GM03348 (cell line): Measurements from ENCODE around the gene NSMF.
"Not testable (repeated sequence)": the region's sequence is repeated elsewhere in the genome, so short reads cannot be mapped to it uniquely, and the experiment has no call there.

Source experiments
- DNase-seq: peaks from one replicate; pipeline ENCODE4 v3.0.0; 2012; ENCODE audit warnings: low spot score

Gene NSMF

GRCh38 chr9:137477778-137478612 lies 18.9 kb upstream of the NSMF start:
- DNase-seq = no peak

GRCh38 chr9:137476856-137477255 lies 17.7 kb upstream of the NSMF start:
- DNase-seq = no peak

DNA sequence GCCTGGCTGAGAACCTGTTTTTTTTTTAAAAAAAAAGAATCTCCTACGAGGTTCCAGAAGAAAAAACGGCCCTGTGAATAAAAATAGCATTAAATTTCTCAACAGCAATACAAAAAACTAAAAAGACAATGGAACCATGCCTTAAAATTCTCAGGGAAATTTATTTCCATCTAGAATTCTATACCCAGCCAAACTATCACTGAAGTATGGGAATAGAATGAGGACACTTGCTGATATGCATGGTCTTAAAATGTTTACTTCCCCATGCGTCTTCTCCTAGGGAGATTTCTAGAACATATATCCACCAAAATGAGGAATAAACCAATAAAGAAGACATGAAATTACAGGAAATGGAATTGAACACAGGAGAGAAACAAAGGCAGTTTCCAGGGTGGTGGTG lies 16.5 kb upstream of the NSMF start:
- DNase-seq = no peak

DNA sequence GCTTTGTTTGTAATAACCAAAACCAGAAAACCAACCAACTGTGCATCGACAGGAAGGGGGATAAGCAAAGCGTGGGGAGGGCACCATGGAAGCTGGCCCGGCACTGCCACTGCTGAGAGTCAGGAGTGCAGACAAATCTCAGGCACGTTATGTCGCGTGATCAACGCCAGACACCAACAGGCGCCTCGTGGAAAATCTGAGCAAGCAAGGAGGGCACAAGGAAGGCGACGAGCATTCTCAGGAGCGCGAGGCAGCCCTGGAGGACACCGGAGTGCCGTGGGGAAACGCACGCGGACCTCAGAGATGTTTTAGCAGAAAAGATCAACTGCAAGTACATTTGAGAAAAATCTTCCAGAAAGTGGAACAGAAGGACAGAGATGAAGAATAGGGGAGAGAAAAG lies 15.1 kb upstream of the NSMF start:
- DNase-seq = no peak

DNA sequence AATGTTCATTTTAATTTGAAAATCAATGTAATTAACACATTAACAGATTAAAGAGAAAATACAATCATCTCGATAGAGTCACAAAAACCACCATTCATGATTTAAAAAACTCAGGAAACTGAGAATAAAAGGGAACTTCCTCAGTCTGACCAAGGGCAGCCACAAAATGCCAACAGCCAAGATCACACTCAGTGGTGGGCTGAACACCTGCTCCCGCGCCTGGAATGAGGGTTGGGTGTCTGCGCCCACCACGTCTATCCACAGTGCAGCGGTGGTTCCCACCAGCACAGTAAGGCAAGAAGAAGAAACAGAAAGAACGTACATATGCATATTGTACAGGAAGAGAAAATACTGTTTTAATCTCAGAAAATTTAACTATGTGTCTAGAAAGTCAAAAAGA lies 11.7 kb upstream of the NSMF start:
- DNase-seq = no peak

DNA sequence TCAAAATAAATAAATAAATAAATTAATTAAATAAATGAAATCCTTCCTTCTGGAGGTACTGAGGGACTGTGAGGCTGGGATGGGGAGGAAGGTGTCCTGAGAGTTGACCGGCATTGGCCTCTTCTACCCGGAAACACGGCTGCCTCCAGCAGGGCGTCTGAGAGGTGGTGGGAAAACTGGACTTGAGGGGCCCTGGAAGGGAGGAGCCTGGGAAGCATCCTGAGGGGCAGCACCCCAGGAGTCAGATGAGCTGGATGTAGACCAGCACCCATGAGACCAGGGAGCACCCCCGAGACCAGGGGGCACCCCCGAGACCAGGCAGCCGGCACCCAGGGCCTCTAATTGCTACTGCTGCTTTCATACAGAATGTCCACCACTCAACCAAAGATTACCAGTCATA lies 8.8 kb upstream of the NSMF start:
- DNase-seq = no peak

- no peak for DNase-seq
Measured at GRCh38 chr9:137467161-137467581, 8.0 kb upstream of the NSMF start.

- DNase-seq = not testable (repeated sequence)
Measured at GRCh38 chr9:137466389-137467085, 7.4 kb upstream of the NSMF start.

DNA sequence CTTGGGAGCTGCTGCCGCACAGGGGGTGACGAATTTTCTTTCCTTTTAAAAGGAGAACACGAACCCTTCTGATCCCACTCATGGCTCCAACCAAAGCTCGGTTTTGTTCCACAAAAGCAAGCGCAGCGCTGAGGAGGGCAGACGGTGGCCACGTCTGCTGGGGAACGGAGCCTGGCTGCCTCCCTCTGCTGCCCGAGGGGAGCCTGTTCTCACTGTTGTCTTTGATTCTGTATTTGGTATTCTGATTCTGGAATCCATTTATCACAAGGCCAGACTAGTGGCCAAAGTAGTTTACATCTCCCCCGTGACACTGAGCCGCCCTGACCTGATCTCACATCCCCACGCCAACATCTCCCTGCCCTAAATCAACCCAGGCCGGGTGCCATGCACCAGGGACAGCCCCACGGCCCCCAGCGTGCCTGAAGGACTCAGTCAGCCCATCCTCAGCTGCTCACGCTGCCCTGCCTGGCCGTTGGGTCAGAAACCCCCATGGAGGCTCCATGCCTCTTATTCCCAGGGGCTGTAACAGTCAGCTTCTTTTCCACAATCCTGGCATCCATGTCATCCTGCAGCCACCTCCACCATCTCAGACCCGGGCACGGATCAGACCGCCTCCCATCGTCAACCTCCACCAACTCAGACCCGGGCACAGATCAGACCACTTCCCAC lies 6.7 kb upstream of the NSMF start:
- no peak for DNase-seq

DNA sequence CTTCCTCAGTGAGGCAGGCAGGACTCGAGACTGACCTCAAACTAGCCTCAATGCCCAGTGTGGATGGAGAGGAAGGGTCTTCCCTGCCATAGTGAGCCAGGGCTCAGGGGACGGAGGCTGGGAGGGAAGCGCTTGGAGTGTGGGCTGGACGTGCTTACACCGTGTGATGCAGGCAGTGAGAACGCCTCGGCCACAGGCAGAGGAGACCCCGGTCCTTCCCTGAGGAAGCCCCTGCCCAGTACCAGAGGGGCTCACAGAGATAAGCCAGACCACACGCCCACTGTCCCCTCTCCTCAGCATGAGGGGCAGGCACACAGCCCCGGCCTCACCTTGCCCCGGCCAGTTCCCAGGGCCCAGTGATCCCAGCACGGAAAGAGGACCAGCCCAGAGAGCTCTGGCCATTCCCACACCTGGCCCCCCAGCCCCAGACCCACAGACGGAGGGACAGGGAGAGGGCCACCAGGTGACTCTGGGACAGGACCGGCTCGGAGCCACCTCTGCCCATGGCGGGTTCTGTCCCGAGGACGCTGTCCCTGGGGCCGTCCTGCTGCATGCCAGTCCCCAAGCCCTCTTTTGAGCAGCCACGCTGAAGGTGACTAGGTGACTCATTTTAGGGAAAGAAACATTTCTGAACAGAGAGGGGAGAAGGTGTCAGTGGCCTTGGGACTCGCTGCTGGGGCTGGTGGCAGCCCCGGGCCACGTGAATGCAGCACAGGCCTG lies 6.0 kb upstream of the NSMF start:
- DNase-seq = no peak

- no peak for DNase-seq
Measured at GRCh38 chr9:137464291-137464999, 5.3 kb upstream of the NSMF start.

DNA sequence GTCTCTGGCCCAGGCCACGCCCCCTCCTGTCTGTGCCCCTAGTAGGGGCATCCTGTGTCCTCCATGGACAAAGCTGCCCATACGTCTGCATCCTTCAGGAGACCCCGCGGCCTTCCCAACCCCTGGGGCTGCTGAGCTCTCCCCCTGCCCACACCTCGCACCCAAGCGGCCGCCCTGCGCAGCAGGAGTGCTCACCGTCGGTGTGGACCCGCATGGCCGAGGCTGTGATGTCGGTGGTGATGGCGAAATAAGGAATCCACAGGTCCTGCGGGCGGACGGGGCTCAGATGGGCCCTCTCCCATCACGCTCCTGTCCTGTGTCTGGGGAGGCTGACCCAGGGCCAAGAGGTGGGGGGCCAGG lies 4.8 kb upstream of the NSMF start:
- DNase-seq = no peak

GRCh38 chr9:137462986-137463930 lies 4.1 kb upstream of the NSMF start:
- no peak for DNase-seq

GRCh38 chr9:137462396-137462985 lies 3.4 kb upstream of the NSMF start:
- DNase-seq = no peak

GRCh38 chr9:137461663-137462395 lies 2.7 kb upstream of the NSMF start:
- peak; percentile 48 for DNase-seq

GRCh38 chr9:137461316-137461662 lies 2.2 kb upstream of the NSMF start:
- DNase-seq = no peak

GRCh38 chr9:137460363-137461315 lies 1.5 kb upstream of the NSMF start:
- no peak for DNase-seq

- no peak for DNase-seq
Measured at GRCh38 chr9:137459601-137460362, 648 bp upstream of the NSMF start.
